SK-N-MC (cell line): ENCODE data around the gene PRPH.

Source experiments
- EZH2 ChIP-seq: fragments of 200-600 bp; sonication (generic); IDR thresholded peaks from one replicate; pipeline ENCODE4 v1.6.1; 2017; ENCODE audit warnings: antibody characterized with exemption
- FOXP2 ChIP-seq: optimal IDR thresholded peaks from 2 replicates; pipeline ENCODE3; 2011; ENCODE audit warnings: mild to moderate bottlenecking, moderate library complexity; ENCODE audit not compliant: insufficient read depth; ENCODE audit errors: extremely low read length, control extremely low read depth
- POLR2AphosphoS5 ChIP-seq: IDR thresholded peaks from 2 replicates; pipeline ENCODE4 v1.6.1; 2012; ENCODE audit warnings: mild to moderate bottlenecking, low read depth, low read length, borderline replicate concordance

- TF ChIP-seq EZH2 (no peak), POLR2AphosphoS5 (no peak), FOXP2 (no peak)
Measured at GRCh38 chr12:49288412-49288853, 6.5 kb upstream of the PRPH start.
